Measurements from ENCODE around the gene RPRD1B.
A peak's percentile ranks its signal among the peaks of the same experiment; 100 is the strongest.

RPRD1B gene, protein sequence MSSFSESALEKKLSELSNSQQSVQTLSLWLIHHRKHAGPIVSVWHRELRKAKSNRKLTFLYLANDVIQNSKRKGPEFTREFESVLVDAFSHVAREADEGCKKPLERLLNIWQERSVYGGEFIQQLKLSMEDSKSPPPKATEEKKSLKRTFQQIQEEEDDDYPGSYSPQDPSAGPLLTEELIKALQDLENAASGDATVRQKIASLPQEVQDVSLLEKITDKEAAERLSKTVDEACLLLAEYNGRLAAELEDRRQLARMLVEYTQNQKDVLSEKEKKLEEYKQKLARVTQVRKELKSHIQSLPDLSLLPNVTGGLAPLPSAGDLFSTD

DNA sequence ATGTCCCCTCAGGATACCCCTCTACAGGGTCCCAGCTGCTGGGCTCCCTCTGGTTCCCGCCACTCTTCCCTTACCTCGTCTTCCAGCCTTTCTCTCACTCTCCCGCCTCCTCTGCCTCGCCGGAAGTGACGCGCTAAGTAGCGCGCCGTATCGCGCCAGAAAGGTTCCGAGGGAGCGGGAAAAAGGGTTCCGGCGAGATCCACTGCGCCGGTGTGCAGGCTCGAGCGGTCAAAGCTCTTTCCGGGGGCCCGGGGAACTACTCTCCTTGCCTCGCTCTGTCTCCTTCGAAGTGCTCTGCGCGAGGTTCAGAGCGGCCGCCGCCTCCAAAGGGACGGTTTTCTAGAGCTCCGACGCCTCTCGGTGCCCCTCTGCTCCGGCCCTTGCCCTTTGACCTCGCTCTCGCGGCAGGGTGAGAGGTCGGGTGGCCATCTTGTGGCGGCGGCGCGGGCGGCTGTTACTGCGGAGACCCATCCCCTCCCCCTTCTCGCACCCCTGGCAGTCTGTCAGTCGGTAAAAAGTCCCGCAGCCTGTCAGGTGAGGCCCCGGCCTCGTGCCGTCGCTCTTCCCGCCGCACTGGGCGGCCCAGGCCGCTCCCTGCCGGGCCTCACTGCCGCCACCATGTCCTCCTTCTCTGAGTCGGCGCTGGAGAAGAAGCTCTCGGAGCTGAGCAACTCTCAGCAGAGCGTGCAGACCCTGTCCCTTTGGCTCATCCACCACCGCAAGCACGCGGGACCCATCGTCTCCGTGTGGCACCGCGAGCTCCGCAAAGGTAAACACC lies at the start of gene RPRD1B, which contains the start of gene TTI1:
Gene RPRD1B (plus strand): TSS at position 417 of the 778 bp plus-strand sequence. CDS start 202 bp downstream, at position 619.
Gene TTI1 (minus strand): TSS at position 127 of the 778 bp plus-strand sequence. CDS start 19,640 bp downstream, outside the sequence.
- peak; percentile 79 to 88 (median 86) for DNase-seq (ENCODE audit: low read depth in 3 of 3)

DNA sequence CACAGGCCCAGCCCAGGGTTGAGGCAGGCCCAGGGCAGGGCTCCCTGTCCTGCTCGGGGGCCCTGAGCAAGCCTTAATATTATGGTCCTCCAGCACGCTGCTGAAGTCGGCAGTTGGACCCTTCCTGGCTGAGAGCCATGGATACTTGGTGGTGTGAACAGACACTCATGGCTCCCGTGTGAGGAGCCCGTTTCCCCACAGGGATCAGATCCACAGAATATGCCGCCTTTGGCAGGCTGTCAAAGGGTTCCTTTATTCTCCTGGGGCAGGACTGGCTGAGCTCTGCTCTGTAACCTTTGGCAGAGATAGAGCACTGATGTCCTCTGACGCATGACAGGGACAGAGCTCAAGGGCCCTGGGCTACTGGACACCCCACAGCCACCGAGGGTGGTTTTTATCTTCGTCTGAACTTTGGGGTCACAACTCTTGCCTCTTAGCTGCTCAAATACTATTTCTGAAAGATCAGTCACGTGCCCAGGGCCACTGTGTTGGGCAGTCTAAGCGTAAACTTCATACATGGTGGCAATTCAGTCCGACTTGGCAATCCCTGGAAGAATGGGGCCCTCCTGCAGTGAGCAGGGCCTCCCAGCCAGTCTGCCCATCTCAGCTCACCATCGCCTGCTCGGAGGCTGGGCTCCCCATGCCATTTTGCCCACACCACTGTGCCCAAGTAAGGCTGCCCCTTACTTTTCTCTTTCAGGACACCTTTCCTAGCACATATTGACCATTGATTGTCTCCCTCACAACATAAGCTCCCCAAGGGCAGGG lies 49.3 kb upstream of the RPRD1B start:
- DNase-seq (ENCODE audit: low read depth in 3 of 3): no peak

DNA sequence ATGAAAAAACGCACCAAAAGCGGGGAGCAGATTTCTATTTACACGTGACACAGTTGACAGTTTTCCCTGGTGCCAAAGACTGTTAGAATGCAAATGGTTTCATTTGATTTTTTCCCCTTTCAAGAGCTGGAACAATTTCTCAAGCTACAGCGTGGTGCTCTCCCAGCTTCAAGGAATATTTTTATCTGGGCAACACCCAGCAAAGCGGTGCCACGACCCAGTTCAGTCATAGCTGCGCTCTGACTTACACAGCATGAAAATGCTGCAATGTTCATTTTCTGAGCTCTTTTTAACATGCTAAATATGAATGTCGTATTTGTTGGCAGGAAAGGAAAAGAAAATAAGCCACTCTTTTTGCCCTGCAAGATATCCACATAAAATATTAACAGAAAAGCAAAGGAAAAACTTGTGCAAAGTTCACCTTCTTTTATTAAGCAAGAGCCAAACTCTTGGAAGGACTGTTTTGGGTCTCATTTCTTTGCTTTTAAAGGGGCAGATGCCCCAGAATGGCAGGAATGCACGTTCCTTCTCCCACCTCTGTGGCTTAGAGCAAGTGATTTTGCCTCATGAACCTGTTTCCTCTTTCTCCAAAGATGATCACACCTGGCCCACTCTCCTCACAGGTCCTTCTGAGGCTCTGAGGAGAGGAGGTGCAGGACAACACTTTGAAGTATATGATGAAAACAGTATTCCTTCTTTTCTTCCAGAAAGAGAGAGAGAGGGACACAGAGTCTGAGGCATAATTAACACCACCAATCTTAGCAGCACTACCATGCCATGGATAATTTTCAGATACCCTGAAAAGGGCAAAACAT lies 47.3 kb upstream of the RPRD1B start:
- DNase-seq (ENCODE audit: low read depth in 3 of 3): no peak

DNA sequence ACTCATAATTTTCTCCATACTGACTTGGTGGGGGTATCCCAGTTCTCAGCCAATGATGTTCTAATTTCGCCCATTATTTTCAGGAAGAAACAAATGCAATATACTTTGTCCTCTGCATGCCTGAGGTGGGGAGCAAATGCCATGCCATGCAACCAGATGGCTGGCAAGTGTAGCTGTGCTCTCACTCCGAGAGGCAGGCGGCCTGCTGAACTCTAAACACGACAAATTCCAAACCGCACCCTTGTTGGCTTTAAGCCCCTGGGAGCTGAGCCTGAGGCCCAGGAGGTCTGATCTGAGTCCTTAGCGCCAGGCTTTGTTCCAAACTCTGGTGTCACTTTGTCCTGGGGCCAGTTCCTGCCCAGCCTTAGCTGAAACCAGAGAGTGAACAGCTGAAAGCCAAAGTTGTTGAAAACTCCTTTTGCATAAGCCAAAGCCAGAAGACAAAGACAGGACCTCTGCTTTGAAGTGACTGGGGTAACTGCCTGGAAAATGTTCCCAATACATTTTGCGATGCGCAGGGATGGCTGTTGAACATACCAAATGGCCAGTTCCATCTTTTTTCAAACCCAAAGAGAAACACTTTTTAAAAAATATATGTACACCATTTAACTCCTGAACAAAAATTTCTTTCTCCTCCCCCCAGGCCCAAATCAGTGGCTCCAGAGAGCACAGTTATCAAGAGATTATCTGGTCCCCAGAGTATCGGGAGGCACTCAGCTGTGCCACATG lies 46.5 kb upstream of the RPRD1B start:
- no peak for DNase-seq (ENCODE audit: low read depth in 3 of 3)

DNA sequence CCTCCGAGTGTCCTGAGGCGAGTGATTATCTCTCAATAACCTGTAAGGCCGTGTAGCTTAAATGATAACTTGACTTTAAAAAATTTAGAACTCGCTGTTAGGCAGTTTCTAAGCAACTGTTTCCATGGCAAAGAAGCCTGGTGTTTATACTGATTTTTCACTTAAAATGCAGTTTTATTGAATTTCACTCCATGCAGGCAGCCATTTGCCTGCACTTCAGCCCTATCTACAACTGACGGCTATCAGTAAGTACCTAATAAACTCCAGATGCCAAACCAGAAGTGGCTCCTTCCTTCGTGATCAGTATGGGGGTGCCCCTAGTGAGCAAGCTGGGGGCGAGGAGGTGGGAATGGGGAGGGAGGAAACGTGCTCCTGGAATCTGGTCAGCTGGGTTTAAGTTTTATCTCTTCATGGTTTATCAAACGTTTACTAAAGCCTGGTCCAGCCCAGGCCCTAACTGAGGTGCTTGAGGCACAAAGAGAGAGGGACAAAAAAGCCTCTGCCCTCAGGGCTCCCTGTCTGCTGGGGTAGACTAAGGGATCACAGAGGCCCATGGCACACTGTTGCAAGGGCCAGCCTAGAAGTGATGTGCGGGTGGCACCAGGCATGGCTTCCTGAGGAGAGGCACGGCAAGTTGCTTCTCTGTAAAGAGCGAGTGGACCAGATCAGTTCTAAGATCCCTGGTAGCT lies 45.8 kb upstream of the RPRD1B start:
- no peak for DNase-seq (ENCODE audit: low read depth in 3 of 3)

DNA sequence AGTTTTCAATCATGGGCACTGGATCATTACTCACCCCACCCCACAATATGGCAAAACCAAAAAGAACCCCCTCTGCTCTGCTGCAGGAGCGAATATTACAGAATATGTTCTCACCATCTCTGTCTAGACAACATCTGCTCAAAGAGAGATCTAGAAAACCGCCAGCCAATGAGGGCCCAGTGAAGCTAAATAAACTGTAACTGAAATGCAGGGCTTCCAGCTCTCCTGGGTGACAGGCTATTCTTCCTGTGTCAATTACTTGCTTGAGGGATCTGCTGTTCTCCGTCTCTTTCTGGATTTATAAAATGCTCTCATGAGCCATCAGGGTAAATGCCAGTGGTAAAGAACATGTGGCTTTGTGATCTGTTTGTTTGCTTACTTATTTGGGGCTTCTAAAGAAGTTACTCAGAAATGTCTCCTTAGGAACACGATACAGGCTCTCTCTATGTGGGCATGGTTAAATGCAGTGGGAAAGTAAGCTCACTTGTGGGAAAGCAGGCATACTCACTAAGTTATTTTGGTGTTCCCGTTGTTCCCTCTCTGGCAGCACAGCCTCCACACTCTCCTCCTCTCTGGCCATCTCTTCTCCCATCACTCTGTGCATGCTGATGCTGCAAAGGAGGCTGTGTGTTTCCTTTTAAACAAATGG lies 45.1 kb upstream of the RPRD1B start:
- DNase-seq (ENCODE audit: low read depth in 3 of 3): no peak

DNA sequence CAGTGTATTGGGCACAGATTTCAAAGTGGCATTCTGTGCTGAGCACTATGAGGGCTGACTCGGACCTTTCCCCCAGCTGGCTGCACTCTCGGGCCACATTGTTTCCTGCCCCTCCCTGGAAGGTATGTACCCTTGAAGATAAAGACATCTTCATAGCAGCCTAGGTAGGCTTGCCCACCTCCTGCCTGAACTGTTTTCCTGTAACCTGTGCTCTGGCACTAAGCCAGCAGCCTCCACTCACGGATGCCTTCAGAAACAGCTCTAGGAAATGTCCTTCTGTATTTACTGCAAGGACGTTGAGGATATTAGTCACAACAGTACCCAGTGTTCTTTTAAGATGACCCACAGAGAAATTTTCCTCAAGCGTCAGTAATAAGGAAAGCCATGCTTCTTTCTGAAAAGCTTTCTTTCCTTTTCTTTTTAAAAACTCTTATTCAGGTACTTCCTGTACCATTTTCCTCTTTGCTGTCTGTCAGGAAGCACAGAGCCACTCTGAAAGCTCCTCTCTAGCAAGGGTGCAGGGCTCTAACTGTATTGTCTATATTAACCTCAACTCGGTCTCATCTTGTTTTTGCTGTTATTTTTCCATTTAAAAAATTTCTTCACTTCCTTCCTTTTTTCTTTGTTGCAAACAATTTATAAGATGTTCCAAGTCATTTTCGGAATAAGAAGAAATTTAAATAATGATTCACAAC lies 43.8 kb upstream of the RPRD1B start:
- DNase-seq (ENCODE audit: low read depth in 3 of 3): no peak

DNA sequence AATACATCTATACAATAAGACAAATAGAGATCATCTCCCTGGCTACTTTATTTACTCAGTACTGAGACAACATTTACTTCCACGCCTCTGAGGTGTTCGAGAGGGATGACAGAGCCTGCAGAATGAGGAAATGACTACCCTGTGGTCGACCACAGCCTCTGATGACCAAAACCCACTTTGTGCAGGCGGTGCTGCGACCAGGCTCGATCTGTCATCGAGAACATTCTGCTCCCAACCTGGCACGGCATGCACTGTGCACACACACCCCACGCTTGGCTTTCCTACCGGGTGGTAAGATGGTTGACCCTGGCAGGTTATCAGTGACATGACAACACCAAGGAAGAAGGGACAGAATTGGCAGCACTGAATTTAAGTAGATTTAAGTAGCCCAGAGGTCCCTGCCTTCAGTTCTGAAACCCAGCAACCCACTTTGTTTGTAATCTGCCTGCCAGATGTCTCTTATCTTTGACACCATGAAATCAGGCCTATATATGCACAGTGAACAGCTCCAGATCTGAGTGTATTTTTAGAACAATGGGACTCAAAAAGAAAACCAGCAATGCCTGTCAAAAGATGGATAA lies 42.9 kb upstream of the RPRD1B start:
- DNase-seq (ENCODE audit: low read depth in 3 of 3): peak; percentile 3 to 41 (median 14)

DNA sequence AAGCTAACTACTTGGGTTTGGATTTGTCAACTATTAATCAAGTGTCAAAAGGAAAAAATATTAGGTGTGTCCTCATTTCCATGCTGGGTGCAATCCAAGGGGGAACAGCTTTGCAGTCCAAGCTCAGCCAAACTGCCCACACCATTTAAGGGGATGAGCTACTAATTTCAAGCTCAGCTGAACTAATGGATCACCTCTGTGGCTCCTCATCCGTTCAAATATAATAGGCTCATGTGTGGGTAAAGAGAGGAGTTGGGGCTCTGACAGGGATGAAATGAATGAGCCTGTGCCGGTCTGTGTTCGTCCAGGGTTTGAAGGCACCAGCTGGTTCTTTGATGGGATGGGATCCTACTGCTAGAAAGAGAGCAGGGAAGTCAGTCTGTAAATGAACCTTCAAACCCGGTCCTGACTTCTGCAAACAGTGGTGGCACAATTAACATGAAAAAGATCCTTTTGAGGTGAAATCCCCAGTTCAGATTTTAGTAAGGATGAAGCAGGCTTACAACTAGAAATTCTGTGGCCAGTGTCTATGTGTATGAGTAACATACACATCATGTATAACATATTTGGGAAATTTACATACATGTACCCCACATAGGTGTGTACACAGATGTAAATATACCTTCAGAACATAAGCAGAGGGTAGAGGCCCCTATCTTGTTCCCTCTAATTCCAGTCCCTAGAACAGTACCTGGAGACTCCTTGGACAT lies 42.2 kb upstream of the RPRD1B start:
- no peak for DNase-seq (ENCODE audit: low read depth in 3 of 3)

DNA sequence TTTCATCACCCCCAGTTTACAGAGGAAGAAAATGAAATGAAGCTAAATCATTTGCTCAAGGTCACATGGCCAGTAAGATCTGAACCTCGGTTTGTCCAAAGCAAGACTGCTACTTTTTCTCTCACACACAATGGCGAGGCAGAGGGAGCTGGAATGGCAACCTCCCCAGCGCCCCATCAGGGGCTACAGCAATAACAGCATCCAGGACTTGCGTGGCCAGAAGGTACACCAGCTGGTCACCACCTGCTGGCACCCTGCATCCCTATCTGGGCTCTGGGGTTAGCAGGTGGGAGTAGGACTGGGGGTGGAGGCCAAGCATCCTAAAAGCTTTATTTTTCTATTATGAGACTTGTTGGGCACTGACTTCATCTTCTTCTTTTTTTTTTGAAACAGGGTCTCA lies 41.6 kb upstream of the RPRD1B start:
- DNase-seq (ENCODE audit: low read depth in 3 of 3): no peak

DNA sequence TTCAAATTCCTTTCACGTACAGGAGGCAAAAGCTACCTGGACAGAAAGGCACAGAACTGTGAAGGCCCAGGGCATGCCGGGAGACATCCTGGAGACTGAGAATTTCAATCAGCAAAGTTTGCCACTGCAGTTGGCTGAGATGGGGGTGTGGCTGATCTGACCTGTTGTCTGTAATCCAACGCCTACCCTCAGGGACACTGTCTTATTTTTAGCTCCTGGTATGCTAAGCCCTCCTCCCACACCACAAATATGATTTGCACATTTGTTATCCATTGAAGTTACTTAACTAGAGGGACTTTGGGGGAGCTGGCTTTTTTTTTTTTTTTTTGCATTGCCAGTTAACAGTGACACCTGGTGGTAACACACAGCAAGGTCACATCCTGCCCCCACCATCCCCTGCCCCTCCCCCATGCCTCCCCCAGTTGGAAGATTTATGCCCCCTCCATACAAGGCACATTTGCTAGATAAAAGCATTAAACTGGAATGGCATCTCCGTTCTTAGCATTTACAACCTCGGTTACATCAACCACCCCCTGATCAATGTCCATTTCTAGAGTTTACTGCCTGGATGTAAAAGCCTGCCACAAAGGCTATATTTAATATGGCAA lies 40.6 kb upstream of the RPRD1B start:
- DNase-seq (ENCODE audit: low read depth in 3 of 3): peak in 1 of 3 experiments; percentile 4

DNA sequence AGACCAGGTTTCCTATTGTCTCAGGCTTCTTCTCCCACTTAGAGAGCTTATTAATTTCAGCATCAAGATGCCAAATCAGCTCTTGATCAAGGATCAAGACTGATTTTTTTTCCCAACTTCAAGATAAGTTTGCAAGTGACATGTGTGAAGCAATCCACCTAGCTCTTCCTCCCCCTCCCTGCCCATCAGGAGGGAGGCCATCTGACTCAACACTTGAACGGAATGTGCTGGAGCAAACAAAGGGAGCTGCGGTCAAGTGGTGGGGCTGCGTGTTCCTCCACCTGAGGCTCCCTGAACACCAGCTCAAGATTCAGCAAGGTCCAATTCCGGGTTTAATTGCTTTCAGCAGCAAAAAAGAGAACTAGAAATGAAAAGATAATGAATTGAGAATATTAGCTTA lies 39.0 kb upstream of the RPRD1B start:
- DNase-seq (ENCODE audit: low read depth in 3 of 3): no peak

DNA sequence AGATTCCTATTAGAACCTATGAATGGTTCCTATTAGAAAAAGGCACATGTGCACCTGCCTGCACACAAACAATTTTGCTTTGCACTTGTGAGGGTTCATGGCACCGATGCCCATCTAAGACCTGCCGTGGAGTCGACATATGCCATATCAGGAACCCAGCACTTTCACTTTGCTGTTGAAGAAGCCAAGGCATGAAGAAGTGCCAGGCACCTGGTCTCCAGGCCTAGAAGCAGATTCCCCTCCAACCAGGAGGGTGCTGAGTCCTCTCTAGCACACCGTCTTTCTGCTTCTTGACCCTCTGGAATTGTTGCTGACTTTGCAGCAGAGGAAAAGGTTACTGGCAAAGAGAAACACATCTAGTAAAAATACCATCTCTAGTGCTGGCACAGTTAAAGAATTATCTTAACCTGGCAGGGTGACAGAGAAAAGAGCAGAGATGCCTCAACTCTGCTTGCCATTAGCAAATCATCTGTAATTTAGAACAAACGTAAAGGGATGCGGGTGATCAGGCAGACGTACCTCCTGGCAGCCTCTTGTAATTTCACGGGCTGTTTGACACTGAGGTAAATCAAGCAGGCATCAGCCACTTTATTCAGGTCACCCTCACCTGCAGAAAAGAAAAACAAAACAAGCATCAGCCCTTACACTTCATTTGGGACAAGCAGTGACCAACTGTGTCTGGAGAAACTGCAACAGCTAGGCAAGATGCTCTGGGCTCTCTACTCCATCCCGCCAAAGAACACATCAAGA lies 37.5 kb upstream of the RPRD1B start:
- no peak for DNase-seq (ENCODE audit: low read depth in 3 of 3)

DNA sequence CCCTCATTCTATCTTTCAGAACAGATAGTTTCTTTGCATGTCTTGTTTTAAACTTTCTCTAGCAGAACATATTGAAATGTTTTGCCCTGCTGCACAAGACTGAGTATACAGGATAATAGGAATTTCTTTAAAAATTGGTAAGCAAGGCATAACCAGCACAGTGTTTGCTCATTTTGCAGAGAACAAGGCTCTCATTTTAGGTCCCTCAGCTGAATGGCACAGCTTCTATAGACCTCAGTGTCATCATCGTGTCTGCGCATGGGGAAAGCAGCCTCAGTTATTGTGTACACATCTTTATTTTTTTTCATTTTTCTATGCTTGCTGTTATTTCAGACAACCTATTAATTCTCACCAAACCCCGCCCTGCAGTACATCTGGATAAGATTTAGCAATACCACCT lies 36.0 kb upstream of the RPRD1B start:
- no peak for DNase-seq (ENCODE audit: low read depth in 3 of 3)

DNA sequence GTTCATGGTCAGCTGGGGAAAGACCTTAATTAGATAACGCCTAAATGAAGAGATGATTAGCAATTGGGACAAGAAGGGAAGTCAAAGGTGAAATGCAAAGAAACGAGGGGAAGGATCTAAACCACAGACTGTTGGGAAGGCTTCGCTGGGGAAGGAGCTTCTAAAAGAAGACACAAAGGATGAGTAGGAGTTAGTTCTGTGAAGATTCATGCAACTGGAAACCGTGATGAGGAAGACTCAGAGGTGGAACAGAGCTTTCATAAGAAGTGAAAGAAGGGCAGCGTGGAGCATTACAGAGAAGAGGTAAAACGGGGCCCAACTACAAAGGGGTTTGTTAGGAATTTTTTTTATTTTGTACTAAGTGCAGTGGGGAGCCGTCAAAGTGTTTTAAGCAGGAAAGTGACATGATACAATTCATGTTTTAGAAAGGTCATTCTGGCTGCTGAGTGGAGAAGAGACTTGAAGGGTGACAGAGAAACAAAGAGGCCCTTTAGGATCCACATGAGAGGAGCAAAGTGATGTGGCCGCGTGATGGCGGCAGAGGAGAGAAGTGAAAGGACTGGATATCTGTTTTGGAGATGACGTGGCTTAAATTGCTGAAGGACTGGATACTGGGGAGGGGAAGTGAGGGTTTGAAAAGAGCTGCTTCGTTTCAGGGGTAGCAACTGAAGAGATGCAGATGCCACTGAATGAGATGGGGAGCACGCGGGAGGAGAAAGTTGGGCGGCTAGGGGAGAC lies 33.9 kb upstream of the RPRD1B start:
- DNase-seq (ENCODE audit: low read depth in 3 of 3): no peak

DNA sequence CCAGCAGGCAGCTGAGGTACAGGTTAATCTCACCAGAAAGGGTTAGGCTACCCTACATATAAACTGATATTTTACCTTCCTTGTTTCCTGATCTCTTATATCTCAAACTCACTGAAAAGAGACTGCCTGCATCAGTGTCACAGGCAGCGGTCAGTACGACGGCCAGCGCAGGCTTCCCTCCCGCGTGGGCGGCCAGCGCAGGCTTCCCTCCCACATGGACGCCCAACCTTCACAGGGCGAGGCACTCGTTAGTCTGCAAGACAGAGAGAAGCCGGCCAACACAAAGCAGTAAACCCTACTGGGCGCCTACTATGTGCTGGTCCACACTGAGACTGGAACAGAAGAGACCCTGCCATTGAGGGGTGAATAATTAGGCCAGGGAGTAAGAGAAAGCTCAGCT lies 33.3 kb upstream of the RPRD1B start:
- DNase-seq (ENCODE audit: low read depth in 3 of 3): no peak
